ENCODE data around the gene TRABD2B. TPM values are rescaled to one million over a fixed set of nuclear protein-coding genes. Genes with fewer than 3 reads are reported as not detected.
A peak's percentile ranks its signal among the peaks of the same experiment; 100 is the strongest.

The TRABD2B gene
- total RNA-seq, 1 experiment from 2014 or later, result 0.05 TPM

GRCh38 chr1:47953661-47954060, 43.5 kb downstream of the TRABD2B start:
- ATAC-seq (no peak), DNase-seq (ENCODE audit: low read depth, low spot score) (no peak)
- intact Hi-C loops (cut with micrococcal nuclease), result no loop called here
- Histone ChIP-seq H3K27ac (ENCODE audit: low read depth, low read length) (no peak overlapping the region), H2AFZ (ENCODE audit: low read depth, low read length, poor library complexity, severe bottlenecking) (no peak overlapping the region), H3K79me2 (ENCODE audit: insufficient read depth, low read length) (no peaks in the 10 kb centered on the region), H4K20me1 (ENCODE audit: insufficient read depth) (no peaks in the 10 kb centered on the region), H3K27me3 (ENCODE audit: insufficient read depth, low read length) (no peaks in the 10 kb centered on the region), H3K4me3 (replicated peaks in 1 of 2; ENCODE audit: low read depth in 1 of 2, low read length in 2 of 2) (no peak overlapping the region), H3K9ac (ENCODE audit: low read length) (no peak overlapping the region), H3K36me3 (ENCODE audit: control insufficient read depth in 1 of 2, insufficient read depth in 2 of 2, low read length in 2 of 2) (no peaks in the 10 kb centered on the region), H3K9me3 (ENCODE audit: control insufficient read depth in 1 of 2, insufficient read depth in 1 of 2, low read depth in 1 of 2, low read length in 2 of 2) (no peaks in the 10 kb centered on the region), H3K9me2 (ENCODE audit: insufficient read depth) (no peaks in the 10 kb centered on the region), H3K4me2 (ENCODE audit: low read length) (no peak overlapping the region), H3K4me1 (ENCODE audit: control insufficient read depth in 1 of 2, insufficient read depth in 2 of 2, low read length in 2 of 2) (no peaks in the 10 kb centered on the region)
- ChIA-PET POLR2A (no interaction called here), RAD21 (ENCODE audit: low non-redundant PET in 1 of 2, low total read pairs in 2 of 2, uncharacterized antibody in 2 of 2, unreplicated experiment in 2 of 2) (no interaction called here), CTCF (interaction anchor here (1.2 kb wide), 1 partner anchor 13 kb away, joined by 3 read pairs; no protein-coding TSS in a partner anchor)
- TF ChIP-seq POLR2AphosphoS5 (IDR thresholded peaks at IDR 0.05; ENCODE audit: low read depth, low read length) (no peak), TCF7L2 (IDR thresholded peaks at IDR 0.05; ENCODE audit: borderline replicate concordance, extremely low read depth, insufficient read depth, insufficient read length) (no peak), ELF1 (IDR thresholded peaks at IDR 0.05; ENCODE audit: borderline replicate concordance, low read depth) (no peak), SP1 (IDR thresholded peaks at IDR 0.05; ENCODE audit: low read depth) (no peak), SIN3A (IDR thresholded peaks at IDR 0.05; ENCODE audit: low read depth) (no peak)
- no TSS peak for BruUV-seq (replicated peaks)

DNA sequence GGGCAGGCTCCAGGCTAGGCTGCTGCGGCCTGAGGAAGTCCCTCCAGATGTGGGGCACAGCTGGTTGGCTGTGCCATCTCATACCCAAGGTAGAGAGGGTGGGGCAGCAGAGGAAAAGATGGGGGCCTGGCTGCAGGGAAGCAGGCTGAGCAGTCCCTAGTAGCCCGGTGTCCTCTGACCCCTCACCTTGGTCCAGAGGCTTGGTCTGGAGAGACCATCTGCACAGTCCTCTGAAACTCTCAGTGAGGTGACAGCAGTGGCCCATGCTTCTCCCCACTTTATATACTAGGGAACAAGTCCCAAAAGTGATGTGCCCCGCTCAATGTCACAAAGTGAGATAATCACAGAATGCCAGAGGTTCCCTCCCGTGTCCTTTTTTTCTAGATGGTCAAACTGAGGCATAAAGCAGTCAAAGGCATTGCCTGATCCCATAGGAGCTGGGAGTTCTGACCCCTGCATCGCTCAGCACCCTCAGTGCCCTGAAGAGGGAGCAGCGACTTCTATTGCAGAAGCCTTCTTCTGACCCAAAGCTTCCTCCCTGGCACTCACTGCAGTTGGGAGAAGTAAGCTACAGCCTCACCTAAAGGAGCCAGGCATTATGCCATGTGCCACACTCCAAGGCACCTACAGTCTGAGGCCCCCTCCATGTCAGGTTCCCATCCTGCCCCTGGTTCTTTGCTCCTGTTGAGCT, 45.5 kb downstream of the TRABD2B start:
- TF ChIP-seq CTCF (IDR thresholded peaks at IDR 0.05 in 2 of 3, conservative IDR thresholded peaks at IDR 0.05 in 1 of 3; ENCODE audit: borderline replicate concordance in 1 of 3, insufficient read depth in 1 of 3, low read depth in 2 of 3, low read length in 2 of 3), result peak in 2 of 3 experiments; percentile 16 to 20; a peak in 1 of 6 replicates
- no peak for TF ChIP-seq JUND (IDR thresholded peaks at IDR 0.05)
- Histone ChIP-seq H3K9ac (ENCODE audit: low read length) (no peak overlapping the region), H4K20me1 (ENCODE audit: insufficient read depth) (no peaks in the 10 kb centered on the region), H2AFZ (ENCODE audit: low read depth, low read length, poor library complexity, severe bottlenecking) (no peak overlapping the region), H3K4me2 (ENCODE audit: low read length) (no peak overlapping the region), H3K4me3 (replicated peaks in 1 of 2; ENCODE audit: low read depth in 1 of 2, low read length in 2 of 2) (no peak overlapping the region), H3K27ac (ENCODE audit: low read depth, low read length) (no peak overlapping the region), H3K36me3 (ENCODE audit: control insufficient read depth in 1 of 2, insufficient read depth in 2 of 2, low read length in 2 of 2) (no peaks in the 10 kb centered on the region), H3K9me3 (ENCODE audit: control insufficient read depth in 1 of 2, insufficient read depth in 1 of 2, low read depth in 1 of 2, low read length in 2 of 2) (no peaks in the 10 kb centered on the region), H3K79me2 (ENCODE audit: insufficient read depth, low read length) (no peaks in the 10 kb centered on the region), H3K9me2 (ENCODE audit: insufficient read depth) (no peaks in the 10 kb centered on the region), H3K4me1 (ENCODE audit: control insufficient read depth in 1 of 2, insufficient read depth in 2 of 2, low read length in 2 of 2) (no peaks in the 10 kb centered on the region), H3K27me3 (ENCODE audit: insufficient read depth, low read length) (0 out of 2 replicates have a peak, but pooled peaks cover 3% of the 10 kb centered on the region)
- POLR2A ChIA-PET, result no interaction called here
- BruUV-seq (replicated peaks), result no TSS peak
- RAD21 ChIA-PET (ENCODE audit: low non-redundant PET in 1 of 2, low total read pairs in 2 of 2, uncharacterized antibody in 2 of 2, unreplicated experiment in 2 of 2), result no interaction called here
- ATAC-seq (peak; percentile 64; the same call in 1 of the 2 replicates), DNase-seq (ENCODE audit: low read depth, low spot score) (no peak)
- CTCF ChIA-PET, result interaction anchor here (1.3 to 1.6 kb wide), 2 partner anchors 10 to 110 kb away, joined by 5 to 6 read pairs; no protein-coding TSS in a partner anchor
- intact Hi-C loops (cut with micrococcal nuclease), result no loop called here

Measured in HCT116 (cell line).